Measurements from ENCODE around the gene NOS1AP. TPM values are rescaled to one million over a fixed set of nuclear protein-coding genes. Genes with fewer than 3 reads are reported as not detected.

NOS1AP gene
- total RNA-seq, 1 donor from 2014 or later: 0.34 TPM

DNA sequence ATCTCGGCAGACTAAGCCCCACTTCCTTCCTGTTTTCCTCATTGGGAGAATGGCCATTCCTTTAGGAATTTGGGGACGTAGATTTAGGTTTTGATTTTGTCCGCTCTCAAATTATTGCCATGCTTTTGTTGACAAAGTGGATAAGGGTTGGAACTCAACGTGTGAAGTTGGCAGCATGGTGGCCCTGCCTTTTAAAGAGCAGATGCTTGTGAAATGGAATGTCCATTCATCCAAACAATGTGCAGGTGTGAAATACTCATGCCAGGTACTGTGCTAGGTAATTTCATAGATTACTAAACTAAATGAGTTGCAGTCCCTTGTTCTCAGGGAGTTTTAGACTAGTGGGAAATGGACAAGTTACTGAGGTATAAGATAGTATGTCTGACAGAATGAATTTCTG lies 232.2 kb downstream of the NOS1AP start:
- no peak for DNase-seq

DNA sequence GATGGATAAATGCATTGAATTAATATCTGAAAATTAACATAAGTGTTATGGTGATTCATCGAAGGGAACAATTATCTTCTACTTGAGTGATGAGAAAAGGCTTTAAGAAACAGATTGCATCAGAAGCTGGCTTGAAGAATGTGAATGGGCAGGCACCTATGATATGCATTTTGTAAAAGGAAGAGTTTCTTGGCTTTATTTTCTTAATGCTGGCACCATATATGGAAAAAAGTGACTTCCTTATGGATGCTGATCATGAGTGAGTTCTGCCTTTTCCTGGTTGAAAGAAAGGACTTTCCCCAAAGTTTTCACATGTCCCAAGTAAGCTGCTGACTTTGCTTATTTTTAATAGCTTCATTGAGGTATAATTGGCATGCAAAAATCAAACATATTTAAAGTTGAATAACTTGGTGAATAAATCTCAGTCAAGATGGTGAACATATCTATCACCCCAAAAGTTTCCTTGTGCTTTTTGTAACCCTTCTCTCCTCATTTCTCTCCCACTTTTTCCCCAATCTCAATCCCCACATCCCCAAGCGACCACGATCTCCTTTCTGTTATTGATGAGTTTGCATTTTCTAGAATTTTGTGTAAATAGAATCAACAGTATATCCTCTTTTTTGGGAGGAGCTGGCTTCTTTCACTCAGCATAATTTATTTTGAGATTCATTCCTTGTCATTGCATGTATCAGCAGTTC lies 233.0 kb downstream of the NOS1AP start:
- no peak for DNase-seq

DNA sequence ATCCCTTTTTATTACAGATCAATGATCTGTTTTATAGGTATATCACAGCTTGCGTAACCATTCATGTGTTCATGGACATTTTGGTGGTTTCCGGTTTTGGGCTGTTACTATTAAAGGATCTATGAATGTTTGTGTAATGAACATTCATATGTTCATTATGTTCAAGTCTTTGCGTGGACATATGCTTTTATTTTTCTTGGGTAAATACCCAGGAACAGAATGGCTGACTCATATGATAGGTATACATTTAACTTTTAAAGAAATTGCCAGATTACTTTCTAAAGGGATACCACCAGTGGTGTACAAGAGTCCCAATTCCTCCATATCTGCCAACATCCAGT lies 233.5 kb downstream of the NOS1AP start:
- peak; percentile 19 for DNase-seq

DNA sequence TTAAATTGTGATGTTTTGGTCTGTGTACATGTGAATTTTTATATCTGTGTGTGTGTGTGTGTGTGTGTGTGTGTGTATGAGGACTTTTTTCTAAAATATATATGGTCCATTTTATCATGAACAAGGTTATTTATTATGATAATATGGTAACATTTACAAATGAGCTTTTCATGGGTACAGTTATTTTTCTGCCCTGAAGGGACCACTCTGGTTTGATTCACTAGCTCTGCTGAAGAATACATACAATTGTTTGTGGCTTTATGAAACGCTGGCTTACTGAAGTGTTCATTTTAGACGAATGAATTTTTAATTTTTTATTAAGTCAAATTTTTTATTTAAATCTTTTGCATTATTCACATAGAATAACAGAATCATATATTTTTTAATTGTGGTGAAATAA lies 235.2 kb downstream of the NOS1AP start:
- DNase-seq: no peak

DNA sequence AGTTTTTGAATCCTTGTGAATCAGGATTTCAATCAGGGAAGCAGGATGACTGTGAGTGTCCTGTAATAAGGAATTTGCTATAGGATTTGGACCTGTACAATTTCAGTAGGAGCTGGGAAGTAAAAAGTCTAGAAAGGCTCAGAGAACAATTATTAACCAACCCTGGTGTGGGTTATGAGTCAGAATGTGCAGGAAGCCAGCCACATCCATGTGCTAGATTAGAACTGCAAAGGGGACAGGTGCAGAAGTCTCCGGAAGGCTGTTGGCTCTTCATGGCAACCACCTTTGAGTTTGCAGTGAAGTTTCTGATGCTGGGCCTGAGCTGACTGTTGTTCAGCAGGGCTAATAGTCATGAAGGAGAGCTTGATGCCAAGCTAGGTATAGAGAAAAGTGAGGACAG lies 236.5 kb downstream of the NOS1AP start:
- DNase-seq: peak; percentile 85

DNA sequence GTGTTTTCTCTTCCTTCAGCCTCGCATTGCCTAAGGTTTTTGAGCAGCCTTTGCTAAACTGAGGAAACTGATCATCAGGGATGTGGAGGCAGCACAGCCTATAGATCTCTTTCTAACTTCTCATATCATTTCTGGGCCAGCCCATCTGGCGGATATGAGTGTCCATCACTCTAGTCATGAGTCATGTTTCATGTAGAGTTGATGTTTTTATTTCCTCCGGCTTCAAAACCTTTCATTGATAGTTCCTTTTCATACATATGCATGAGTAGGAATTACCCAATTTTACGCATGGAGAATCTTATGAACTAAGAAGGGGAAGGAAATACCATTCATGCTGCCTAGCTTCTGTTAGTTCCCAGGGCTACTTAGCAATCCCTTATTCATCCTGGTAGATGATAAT lies 240.8 kb downstream of the NOS1AP start:
- DNase-seq: peak; percentile 82

DNA sequence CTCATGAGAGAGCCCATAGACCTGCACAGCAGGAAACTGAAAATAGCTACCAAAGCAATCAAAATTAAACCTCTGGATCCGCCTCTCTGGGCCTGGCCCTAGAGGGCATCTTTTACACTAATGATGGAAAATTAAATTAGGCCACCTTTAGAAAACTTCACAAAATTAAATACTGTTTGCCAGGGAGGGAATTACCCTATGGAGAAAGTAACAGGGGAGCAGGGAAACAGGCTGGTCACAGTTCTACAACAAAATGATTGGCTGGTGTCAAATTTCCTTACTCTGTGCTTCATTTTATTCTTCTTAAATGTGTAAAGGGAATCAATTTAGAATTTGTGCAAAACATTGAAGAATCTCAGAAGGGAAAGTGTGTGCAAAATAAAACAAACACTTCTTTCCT lies 244.7 kb downstream of the NOS1AP start:
- DNase-seq: no peak

DNA sequence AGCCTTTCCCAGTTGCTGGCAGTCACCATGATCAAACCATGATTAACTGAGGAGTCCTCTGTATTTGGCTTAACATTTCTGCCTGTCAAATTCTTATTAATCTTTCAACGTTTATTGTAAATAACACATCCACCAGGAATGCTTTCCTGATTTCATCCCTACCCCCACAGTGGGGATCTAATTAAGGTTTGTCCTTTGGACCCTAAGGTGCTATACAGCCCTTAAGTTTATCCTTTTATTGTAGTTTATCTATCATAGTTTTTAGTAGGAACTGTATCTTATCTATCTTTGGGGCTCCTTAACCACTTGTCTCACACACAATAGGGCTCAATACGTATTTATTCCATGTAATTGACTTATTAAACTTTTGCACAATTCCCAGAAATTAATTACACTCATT lies 246.2 kb downstream of the NOS1AP start:
- no peak for DNase-seq

DNA sequence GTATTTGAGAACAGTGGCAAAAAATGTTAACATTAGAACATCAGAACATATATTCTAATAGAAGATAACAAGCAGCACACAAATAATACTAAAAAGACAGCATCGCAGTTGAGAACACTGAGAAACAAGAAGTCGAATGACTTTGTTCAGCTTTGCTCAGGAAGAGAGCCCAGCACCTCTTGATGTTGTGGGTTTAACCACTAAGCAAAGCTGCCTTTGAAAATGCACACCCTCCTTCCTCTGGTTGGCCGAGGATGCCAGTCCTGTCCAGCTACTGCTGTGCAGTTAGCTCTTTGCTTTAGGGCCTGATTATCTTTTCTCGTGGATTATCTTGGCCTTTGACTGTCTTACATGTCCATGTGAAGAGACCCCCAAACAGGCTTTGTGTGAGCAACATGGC lies 246.7 kb downstream of the NOS1AP start:
- no peak for DNase-seq

DNA sequence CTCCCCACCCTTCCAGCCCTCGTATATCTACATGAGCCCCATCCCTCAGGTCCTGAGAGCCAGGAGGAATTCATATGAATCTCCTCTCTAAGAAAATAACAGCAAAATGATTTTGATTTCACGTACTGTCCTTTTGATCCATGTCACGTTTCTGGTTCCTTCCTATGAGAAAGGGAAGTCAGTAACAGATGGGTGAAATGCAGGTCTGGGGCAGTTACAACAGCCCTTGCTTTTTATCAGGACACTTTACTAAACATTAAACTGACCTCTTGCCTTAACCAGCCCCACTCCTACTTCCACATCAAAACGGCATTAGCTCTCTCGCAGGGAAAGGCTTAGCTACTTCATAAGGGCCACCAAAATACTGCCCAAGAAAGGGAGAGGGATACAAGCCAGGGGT lies 248.1 kb downstream of the NOS1AP start:
- no peak for DNase-seq

DNA sequence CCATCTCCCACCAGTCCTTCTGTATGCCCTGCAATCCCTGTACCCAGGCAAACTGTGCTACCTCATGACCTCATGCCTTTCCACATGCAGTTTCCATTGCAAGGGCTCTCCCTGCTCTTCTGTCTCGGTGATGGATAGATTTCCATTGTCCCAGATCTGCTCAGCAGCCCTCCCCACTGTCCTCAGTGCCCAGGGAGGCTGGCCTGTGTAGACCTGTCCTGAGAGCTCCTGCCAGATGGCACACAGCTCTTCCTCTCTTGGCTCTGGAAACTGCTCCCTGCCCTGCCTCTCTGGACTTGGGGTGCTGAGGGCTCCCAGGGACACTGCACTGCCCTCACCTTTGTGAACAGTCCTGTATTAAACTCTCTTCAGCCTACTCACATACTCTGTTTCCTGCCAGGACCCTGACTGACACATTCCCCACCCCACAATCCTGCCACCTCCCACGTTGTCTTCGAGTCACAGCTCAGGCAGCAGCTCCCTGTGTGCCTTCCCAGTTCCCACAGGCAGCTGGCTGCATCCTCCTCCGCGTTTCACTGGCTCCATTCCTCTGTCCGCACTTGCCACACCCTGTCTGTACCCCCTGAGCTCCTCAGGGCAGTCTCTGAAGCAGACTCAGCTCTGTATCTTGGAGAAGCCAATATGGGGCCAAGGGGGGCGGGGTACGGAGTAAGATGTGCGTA lies 250.1 kb downstream of the NOS1AP start:
- no peak for DNase-seq

DNA sequence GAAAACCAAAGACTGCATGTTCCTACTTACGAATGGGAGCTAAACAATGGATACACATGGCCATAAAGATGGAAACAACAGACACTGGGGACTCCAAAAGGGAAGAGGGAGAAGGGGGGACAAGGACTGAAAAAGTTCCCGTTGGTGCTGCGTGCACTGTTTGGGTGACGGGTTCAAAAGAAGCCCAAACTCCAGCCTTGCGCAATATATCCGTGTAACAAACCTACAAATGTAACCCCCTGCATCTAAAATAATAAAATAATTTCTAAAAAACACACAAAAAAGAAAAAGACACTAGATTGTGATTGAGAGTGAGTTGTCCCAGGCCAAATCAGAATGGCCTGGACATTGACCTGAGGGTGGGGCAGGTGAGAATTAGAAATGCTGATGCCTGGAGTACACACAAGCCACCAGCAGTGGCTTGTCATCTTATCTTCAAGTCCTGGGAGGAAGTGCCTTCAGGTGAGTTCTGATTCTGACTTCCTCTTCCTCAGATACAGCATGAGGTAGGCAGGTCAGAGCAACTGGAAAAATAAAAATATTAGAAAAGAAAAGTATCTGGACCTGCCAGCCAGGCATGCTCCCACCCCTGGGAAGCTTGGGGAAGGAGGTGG lies 252.4 kb downstream of the NOS1AP start:
- DNase-seq: no peak

DNA sequence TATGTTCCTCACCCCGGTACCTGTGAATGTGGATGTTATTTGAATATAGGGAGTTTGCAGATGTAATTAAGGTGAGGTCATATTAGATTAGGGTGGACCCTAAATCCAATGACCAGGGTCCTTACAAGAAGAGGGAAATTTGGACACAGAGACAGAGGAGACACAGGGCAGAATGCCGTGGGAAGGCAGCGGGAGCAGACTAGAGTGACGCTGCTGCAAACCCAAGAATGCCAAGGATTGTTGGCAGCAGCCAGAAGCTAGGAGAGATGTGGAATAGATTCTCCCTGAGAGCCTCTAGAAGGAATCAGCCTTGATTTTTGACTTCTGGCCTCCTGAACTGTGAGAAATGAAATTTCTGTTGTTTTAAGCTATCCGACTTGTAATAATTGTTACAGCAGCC lies 253.5 kb downstream of the NOS1AP start:
- DNase-seq: no peak

DNA sequence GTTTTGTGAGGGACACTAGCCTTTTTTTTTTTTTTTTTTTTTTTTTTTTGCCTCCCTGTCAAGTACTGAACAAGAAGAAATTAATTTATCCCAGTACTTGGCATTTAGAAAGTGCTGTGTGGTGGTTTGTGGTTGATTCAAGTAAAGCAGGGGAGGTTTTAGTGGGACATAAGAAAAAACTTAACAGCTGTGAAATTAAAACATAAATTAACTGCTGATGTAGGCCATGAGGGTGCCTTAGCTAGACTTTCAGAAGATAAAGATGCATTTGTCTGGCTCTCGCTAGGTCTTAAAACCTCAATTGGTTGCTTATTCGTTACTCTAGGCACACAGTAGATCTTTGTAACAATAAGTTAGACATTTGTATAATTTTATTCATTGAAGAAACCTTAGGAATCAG lies 254.9 kb downstream of the NOS1AP start:
- DNase-seq: no peak

DNA sequence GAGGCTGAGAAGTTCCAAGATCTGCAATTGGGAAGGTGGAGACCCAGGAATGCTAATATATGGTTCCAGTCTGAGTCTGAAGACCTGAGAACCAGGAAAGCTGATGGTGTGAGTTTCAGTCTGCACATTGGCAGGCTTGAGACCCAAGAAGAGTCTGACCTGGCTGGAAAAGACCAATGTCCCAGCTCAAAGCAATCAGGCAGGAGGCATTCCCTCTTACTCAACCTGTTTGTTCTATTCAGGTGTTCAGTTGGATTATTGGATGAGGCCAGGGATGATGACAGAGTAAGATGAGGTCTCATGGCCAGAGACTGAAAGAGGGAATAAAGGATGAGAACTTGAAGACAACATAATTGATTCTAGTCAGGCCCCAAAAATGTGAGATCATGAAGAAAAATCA lies 257.1 kb downstream of the NOS1AP start:
- no peak for DNase-seq

DNA sequence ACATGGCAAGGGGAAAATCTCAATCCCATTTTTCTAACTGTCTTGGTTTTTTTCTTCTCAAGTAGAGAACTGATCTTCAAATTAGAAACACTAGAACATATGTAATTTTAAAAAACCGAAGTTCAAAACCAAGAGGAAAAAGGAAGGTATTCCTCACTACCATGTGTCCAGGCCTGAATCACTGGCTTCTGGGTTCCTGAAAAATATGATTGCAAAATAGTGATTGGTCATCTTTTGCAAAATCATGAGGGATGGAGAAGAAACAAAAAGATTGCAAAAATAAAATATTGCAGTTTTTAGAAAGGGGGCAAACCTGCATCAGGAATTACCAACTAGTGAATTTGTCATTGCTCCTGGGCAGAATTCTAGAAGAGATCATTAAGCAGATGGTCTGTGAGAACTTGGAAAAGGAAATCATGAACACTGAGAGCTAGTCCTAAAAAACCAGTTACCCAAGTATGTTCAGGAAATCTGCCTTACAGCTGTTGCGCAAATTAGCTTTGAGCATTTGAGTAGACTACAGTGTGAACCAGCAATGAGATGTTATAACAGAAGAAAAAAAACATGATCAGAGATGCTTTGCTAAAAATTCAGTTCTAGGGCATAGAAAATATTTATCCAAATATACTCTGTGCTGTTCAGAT lies 257.8 kb downstream of the NOS1AP start:
- DNase-seq: no peak

DNA sequence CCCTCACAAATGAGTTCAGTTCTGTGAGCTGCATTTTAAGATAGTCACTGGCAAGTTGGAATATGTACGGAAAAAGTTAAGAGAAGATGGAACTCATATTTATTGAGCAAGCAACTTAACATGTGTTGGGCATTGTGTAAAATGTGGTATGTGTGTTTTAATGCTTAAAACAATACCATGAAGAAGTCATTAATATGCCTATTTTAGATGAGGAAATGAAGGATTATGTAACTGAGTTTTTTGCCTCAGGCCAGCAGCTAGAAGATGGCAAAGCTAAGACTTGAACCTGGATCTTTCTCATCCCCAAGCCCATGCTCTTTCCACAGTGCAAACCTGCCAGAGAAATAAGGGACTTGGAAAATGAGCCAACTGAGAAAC lies 258.3 kb downstream of the NOS1AP start:
- DNase-seq: no peak

DNA sequence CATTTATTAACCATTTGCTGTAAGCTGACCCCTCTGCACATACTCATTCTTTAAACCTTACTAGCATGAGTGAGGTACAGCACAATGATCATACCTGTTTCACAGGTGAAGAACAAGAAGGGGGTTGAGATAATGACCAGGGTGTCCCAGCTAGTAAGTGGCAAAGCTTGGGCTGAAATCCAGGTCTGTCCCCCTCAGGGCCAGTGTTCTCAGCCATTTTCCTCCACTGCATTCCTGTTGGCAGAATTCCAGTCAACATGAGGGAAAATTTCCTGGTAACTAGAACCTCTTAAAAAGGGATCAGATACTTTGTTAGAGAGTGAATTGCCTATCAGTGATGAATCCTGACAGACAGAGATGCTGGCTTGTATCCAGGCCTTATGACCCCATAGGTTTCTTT lies 259.0 kb downstream of the NOS1AP start:
- DNase-seq: peak; percentile 32

DNA sequence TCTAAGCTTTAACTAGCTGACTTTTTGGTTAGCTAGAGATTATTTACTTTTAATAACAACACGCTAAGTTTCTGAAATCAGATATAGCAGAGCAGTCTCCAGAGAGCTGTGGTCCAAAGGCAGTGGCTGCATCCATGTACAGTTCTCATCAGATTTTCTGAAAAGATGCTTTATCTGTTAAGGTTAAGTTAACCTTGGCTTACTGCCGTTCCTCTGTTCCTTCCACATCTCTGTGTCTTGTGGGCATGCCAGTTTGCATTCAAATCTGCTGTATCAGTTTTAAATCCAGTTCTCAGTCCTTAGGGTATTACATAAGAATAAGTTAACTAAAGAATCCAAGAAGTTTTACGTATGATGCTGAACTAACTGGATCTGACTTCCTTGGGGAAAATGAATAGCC lies 260.3 kb downstream of the NOS1AP start:
- no peak for DNase-seq

DNA sequence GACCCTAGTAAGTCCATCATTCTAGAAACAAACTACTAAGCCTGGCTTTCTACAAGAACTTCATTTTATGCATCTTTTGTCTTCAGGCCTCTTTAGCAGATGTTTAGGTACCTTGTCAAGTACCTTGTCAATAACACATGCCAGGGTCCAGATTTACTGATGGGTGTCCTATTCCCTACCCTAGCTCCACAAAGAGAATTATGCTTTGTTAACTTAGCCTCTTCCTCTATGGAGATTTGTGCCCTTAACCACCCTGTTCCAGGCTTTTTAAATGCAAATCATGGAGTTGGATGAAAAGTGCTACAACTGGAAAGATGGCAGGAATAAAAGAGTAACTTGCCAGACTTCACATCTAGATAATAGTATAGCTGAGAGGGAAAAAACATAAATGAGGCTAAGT lies 264.5 kb downstream of the NOS1AP start:
- DNase-seq: no peak

DNA sequence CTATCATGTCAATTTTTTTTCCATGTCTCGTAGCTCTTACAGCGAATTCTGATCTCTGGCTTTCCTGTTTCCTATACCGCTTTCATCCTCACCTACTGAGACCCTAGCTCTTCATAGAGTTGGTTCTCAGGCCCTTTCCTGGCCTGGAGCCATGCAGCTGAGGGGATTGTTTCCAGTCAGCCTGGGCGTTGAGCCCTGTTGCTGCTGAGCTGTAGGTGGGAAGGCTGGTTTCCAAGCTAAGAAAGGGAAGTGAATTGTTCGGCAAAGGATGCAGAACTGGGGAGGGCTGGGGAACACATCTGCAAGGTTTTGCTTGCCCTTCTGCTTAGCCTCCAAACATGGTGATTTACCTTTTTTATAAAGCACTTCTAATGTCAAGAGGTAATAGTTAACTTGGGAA lies 265.6 kb downstream of the NOS1AP start:
- DNase-seq: peak; percentile 77

DNA sequence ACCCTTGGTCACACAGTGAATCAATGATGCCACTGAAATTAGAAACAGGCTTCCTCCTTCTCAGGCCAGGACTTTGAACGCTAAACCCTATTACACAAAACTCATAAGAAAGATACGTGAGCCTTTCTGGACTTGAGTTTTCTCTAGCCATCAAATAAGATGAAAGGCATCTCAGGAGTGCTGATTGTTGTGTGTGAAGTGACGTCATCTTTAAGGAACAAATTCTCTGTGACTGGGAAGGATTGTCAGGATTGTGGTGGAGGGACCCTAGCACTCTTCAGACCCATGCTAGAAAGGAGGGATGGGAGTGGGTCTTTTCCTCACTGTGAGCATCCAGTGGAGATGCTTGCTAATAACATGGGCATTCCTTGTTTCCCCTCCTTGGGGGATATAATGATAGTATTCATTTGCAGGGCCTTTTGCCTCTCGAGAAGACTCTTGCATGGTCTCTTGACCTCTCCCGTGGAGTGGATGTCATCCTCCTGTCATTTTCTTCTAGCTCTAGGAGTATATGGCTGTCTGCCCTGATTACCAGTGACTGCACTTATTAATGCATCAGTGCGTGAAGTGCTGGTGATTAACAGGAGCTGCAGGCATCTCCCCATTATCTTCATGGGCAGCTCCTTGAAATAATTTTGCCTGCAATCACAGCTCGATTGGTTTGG lies 267.3 kb downstream of the NOS1AP start:
- no peak for DNase-seq

DNA sequence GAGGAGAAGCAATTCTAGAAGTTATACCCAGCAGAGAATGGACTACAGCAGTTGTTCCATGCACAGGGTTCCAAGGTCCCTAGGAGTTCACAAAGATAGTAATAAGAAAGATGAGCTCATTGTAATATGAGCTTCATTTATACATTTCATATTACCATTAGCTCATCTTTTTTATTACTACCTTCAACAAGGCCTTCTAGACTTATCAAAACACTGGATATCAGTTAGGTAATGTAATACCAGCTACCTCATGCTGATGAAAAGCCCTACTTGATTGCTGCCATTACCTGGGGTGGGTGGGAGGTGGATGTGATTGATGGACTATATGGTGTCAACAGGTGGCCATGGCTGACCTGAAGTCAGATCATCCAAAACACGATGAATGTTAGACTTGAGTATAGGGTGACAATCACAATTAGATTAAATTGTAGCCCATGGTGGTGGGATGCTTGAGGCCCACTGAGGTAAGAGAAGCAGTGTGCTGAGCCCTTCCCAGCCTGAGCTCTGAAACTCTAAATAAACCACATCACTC lies 273.0 kb downstream of the NOS1AP start:
- no peak for DNase-seq
